HEK293 (cell line): ENCODE measurements around the gene GNG12.

Experiments
- BCL11B ChIP-seq: fragments of 450-650 bp; formaldehyde crosslinking; IDR thresholded peaks from 2 replicates; pipeline ENCODE4 v1.5.1; 2016; ENCODE audit warnings: low read depth, missing biosample characterization, missing genetic modification characterization
- GLI2 ChIP-seq: fragments of 450-650 bp; formaldehyde crosslinking; IDR thresholded peaks from 2 replicates; pipeline ENCODE4; 2017; ENCODE audit warnings: missing biosample characterization, missing genetic modification characterization, low read depth, borderline replicate concordance
- HOXA7 ChIP-seq: sonication (generic); formaldehyde crosslinking; IDR thresholded peaks from 2 replicates; pipeline ENCODE4 v1.8.1; 2022; ENCODE audit warnings: missing genetic modification reagents, borderline replicate concordance
- KLF16 ChIP-seq: fragments of 450-650 bp; formaldehyde crosslinking; IDR thresholded peaks from 2 replicates; pipeline ENCODE4 v1.5.1; 2017; ENCODE audit warnings: missing biosample characterization, missing genetic modification characterization
- KLF8 ChIP-seq: fragments of 450-650 bp; formaldehyde crosslinking; IDR thresholded peaks from 2 replicates; pipeline ENCODE4 v1.5.1; 2016; ENCODE audit warnings: missing biosample characterization, missing genetic modification characterization
- MEIS1 ChIP-seq: sonication (generic); formaldehyde crosslinking; IDR thresholded peaks from 2 replicates; pipeline ENCODE4 v1.8.1; 2022; ENCODE audit warnings: missing genetic modification reagents, mild to moderate bottlenecking, borderline replicate concordance
- MYNN ChIP-seq: fragments of 450-650 bp; formaldehyde crosslinking; IDR thresholded peaks from 2 replicates; pipeline ENCODE4 v1.5.1; 2016; ENCODE audit warnings: missing biosample characterization, missing genetic modification characterization, borderline replicate concordance
- SETDB1 ChIP-seq: IDR thresholded peaks from one replicate; pipeline ENCODE4 v1.6.1; 2017; ENCODE audit warnings: mild to moderate bottlenecking, low read length, moderate library complexity, mixed read lengths; ENCODE audit not compliant: insufficient read length
- ZBTB11 ChIP-seq: fragments of 450-650 bp; formaldehyde crosslinking; conservative IDR thresholded peaks from 2 replicates; pipeline ENCODE4 v1.5.1; 2016; ENCODE audit warnings: low read depth, missing biosample characterization, missing genetic modification characterization
- ZBTB8A ChIP-seq: fragments of 450-650 bp; formaldehyde crosslinking; IDR thresholded peaks from 2 replicates; pipeline ENCODE4 v1.5.1; 2016; ENCODE audit warnings: missing biosample characterization, missing genetic modification characterization
- ZFP3 ChIP-seq: fragments of 450-650 bp; formaldehyde crosslinking; IDR thresholded peaks from 2 replicates; pipeline ENCODE4 v1.5.1; 2016; ENCODE audit warnings: low read depth, missing biosample characterization, missing genetic modification characterization
- ZFP41 ChIP-seq: fragments of 450-650 bp; formaldehyde crosslinking; IDR thresholded peaks from 2 replicates; pipeline ENCODE4 v1.5.1; 2016; ENCODE audit warnings: missing biosample characterization, missing genetic modification characterization, borderline replicate concordance
- ZNF2 ChIP-seq: fragments of 450-650 bp; formaldehyde crosslinking; IDR thresholded peaks from 2 replicates; pipeline ENCODE4 v1.5.1; 2016; ENCODE audit warnings: missing biosample characterization, missing genetic modification characterization
- ZNF274 ChIP-seq, 2 experiments: fragments of 200-500 bp in 1 of 2; fragments of 450-650 bp in 1 of 2; sonication (Bioruptor generic) in 1 of 2; formaldehyde crosslinking in 1 of 2; IDR thresholded peaks; 2 replicates each; pipeline versions ENCODE4 v1.5.1 to v1.6.1; 2014 to 2016; ENCODE audit warnings: borderline replicate concordance in 1 of 2, inconsistent platforms in 1 of 2, low read length in 1 of 2, missing biosample characterization in 1 of 2, missing genetic modification characterization in 1 of 2
- ZNF280D ChIP-seq: fragments of 450-650 bp; formaldehyde crosslinking; IDR thresholded peaks from 2 replicates; pipeline ENCODE4 v1.5.1; 2016; ENCODE audit warnings: missing biosample characterization, missing genetic modification characterization
- ZNF302 ChIP-seq: fragments of 450-650 bp; formaldehyde crosslinking; IDR thresholded peaks from 2 replicates; pipeline ENCODE4 v1.5.1; 2016; ENCODE audit warnings: missing biosample characterization, missing genetic modification characterization, low read depth
- ZNF311 ChIP-seq: fragments of 450-650 bp; formaldehyde crosslinking; IDR thresholded peaks from 2 replicates; pipeline ENCODE4 v1.5.1; 2017; ENCODE audit warnings: missing biosample characterization, missing genetic modification characterization, borderline replicate concordance
- ZNF350 ChIP-seq: fragments of 450-650 bp; formaldehyde crosslinking; IDR thresholded peaks from 2 replicates; pipeline ENCODE4 v1.5.0; 2017; ENCODE audit warnings: missing biosample characterization, mild to moderate bottlenecking, missing genetic modification characterization
- ZNF473 ChIP-seq: fragments of 450-650 bp; formaldehyde crosslinking; IDR thresholded peaks from 2 replicates; pipeline ENCODE4 v1.5.1; 2017; ENCODE audit warnings: missing biosample characterization, missing genetic modification characterization
- ZNF521 ChIP-seq: fragments of 450-650 bp; formaldehyde crosslinking; IDR thresholded peaks from 2 replicates; pipeline ENCODE4 v1.5.1; 2017; ENCODE audit warnings: missing biosample characterization, mild to moderate bottlenecking, missing genetic modification characterization
- ZNF561 ChIP-seq: fragments of 450-650 bp; IDR thresholded peaks from 2 replicates; pipeline ENCODE4 v1.5.1; 2018; ENCODE audit warnings: missing biosample characterization, missing genetic modification characterization, borderline replicate concordance
- ZNF580 ChIP-seq: fragments of 450-650 bp; formaldehyde crosslinking; IDR thresholded peaks from 2 replicates; pipeline ENCODE4 v1.5.1; 2016; ENCODE audit warnings: missing biosample characterization, missing genetic modification characterization
- ZNF626 ChIP-seq: fragments of 450-650 bp; sonication (Bioruptor Pico); formaldehyde crosslinking; IDR thresholded peaks from 2 replicates; pipeline ENCODE4 v1.5.1; 2018; ENCODE audit warnings: missing biosample characterization, missing genetic modification characterization, inconsistent platforms
- ZNF639 ChIP-seq: fragments of 450-650 bp; formaldehyde crosslinking; IDR thresholded peaks from 2 replicates; pipeline ENCODE4 v1.5.1; 2016; ENCODE audit warnings: missing biosample characterization, missing genetic modification characterization
- ZNF692 ChIP-seq: fragments of 450-650 bp; formaldehyde crosslinking; IDR thresholded peaks from 2 replicates; pipeline ENCODE4 v1.5.1; 2016; ENCODE audit warnings: missing biosample characterization, missing genetic modification characterization
- ZNF701 ChIP-seq: fragments of 450-650 bp; formaldehyde crosslinking; IDR thresholded peaks from 2 replicates; pipeline ENCODE4 v1.5.1; 2016; ENCODE audit warnings: missing biosample characterization, missing genetic modification characterization
- ZNF707 ChIP-seq: fragments of 450-650 bp; formaldehyde crosslinking; IDR thresholded peaks from 2 replicates; pipeline ENCODE4 v1.5.1; 2016; ENCODE audit warnings: missing biosample characterization, missing genetic modification characterization
- ZNF777 ChIP-seq: fragments of 450-650 bp; formaldehyde crosslinking; IDR thresholded peaks from 2 replicates; pipeline ENCODE4 v1.5.1; 2017; ENCODE audit warnings: missing biosample characterization, missing genetic modification characterization, borderline replicate concordance
- ZNF830 ChIP-seq: fragments of 450-650 bp; IDR thresholded peaks from 2 replicates; pipeline ENCODE4 v1.5.0; 2018; ENCODE audit warnings: missing biosample characterization, missing genetic modification characterization, low read depth, mild to moderate bottlenecking, moderate library complexity

The GNG12 gene

GRCh38 chr1:67686267-67687197 lies 146.7 kb downstream of the GNG12 start (continued):
- TF ChIP-seq ZNF639 (tag by site-specific recombination) (peak; percentile 94), BCL11B (tag by site-specific recombination) (peak; percentile 85), HOXA7 (no peak), ZNF707 (no peak), ZNF701 (no peak), KLF16 (tag by site-specific recombination) (peak; percentile 56; the same call in 1 of the 2 replicates), ZNF626 (no peak), ZNF311 (no peak), KLF8 (tag by site-specific recombination) (peak; percentile 94), MYNN (tag by site-specific recombination) (no peak), ZBTB11 (peak; percentile 74), ZBTB8A (peak; percentile 95), ZNF280D (peak; percentile 21; the same call in 1 of the 2 replicates), ZNF692 (tag by site-specific recombination) (peak; percentile 73), GLI2 (tag by site-specific recombination) (peak; percentile 44; the same call in 1 of the 2 replicates), ZNF777 (no peak), ZFP3 (tag by site-specific recombination) (no peak), ZNF521 (no peak), ZNF350 (tag by site-specific recombination) (no peak), ZNF302 (tag by site-specific recombination) (no peak), ZNF830 (tag by site-specific recombination) (no peak), ZNF561 (tag by site-specific recombination) (peak; percentile 84; the same call in 1 of the 2 replicates), MEIS1 (CRISPR knock-in tag) (no peak), ZFP41 (tag by site-specific recombination) (no peak), SETDB1 (no peak), ZNF274 (IDR thresholded peaks at IDR 0.05; ENCODE audit: low read length) (no peak), ZNF274 (tag by site-specific recombination; IDR thresholded peaks at IDR 0.05; ENCODE audit: borderline replicate concordance) (no peak), ZNF473 (tag by site-specific recombination) (no peak), ZNF2 (tag by site-specific recombination) (peak; percentile 94), ZNF580 (tag by site-specific recombination) (peak; percentile 58)
